Transverse colon (tissue), 4 donors: ENCODE results near the gene RABIF.
"Not testable (repeated sequence)": the region's sequence is repeated elsewhere in the genome, so short reads cannot be mapped to it uniquely, and the experiment has no call there.

ENCODE experiments used
- CTCF ChIP-seq, 5 experiments: fragments of 200-600 bp in 3 of 5; fragments of 450-650 bp in 2 of 5; sonication (generic) in 3 of 5; IDR thresholded peaks; 1 replicate in 2 of 5; 2 replicates in 3 of 5; pipeline ENCODE4 v1.5.1; 2016 to 2017; ENCODE audit warnings: antibody characterized with exemption in 5 of 5, inconsistent platforms in 3 of 5, mild to moderate bottlenecking in 2 of 5, moderate library complexity in 1 of 5
- EP300 ChIP-seq: sonication (generic); formaldehyde crosslinking; IDR thresholded peaks from one replicate; pipeline ENCODE4 v1.6.1; 2017; ENCODE audit warnings: antibody characterized with exemption, low read depth
- POLR2A ChIP-seq: fragments of 450-650 bp; IDR thresholded peaks from one replicate; pipeline ENCODE4 v1.6.1; 2016; ENCODE audit warnings: antibody characterized with exemption, mild to moderate bottlenecking, moderate library complexity
- POLR2AphosphoS5 ChIP-seq, 3 donors: sonication (generic); formaldehyde crosslinking; IDR thresholded peaks; one replicate each; pipeline ENCODE4 v1.6.1; 2016; ENCODE audit warnings: antibody characterized with exemption in 3 of 3

DNA sequence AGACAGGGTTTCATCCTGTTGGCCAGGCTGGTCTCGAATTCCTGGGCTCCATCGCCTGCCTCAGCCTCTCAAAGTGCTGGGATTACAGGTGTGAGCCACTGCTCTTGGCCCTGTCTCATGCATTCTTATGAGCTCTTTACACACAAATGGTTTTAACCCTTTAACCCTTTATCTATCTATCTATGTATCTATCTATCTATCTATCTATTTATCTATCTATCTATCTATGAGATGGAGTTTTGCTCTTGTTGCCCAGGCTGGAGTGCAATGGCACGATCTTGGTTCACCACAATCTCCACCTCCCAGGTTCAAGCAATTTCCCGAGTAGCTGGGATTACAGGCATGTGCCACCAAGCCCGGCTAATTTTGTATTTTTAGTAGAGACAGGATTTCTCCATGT lies 14.9 kb upstream of the RABIF start:
- TF ChIP-seq EP300; POLR2AphosphoS5 (IDR thresholded peaks at IDR 0.05); CTCF (IDR thresholded peaks at IDR 0.05); POLR2A: not testable (repeated sequence)
